PFSK-1 (cell line): Measurements from ENCODE around the gene ABCG1.

ENCODE experiments used
- FOXP2 ChIP-seq: optimal IDR thresholded peaks from 2 replicates; pipeline ENCODE3; 2011; ENCODE audit warnings: borderline replicate concordance, control low read depth, inconsistent platforms; ENCODE audit not compliant: insufficient read depth; ENCODE audit errors: extremely low read length, extremely low read depth
- POLR2AphosphoS5 ChIP-seq: IDR thresholded peaks from 2 replicates; pipeline ENCODE4 v1.6.1; 2012; ENCODE audit warnings: low read depth, mild to moderate bottlenecking, control low read depth, low read length, moderate library complexity
- REST ChIP-seq, 2 experiments: IDR thresholded peaks; 2 replicates each; pipeline versions ENCODE4 v1.6.1 to v1.8.0; 2011 to 2012; ENCODE audit warnings: low read depth in 2 of 2, low read length in 2 of 2, control low read depth in 1 of 2, inconsistent platforms in 1 of 2, mild to moderate bottlenecking in 1 of 2, moderate library complexity in 1 of 2; ENCODE audit not compliant: insufficient read depth in 1 of 2
- SIN3A ChIP-seq: IDR thresholded peaks from 2 replicates; pipeline ENCODE4 v1.6.1; 2012; ENCODE audit warnings: mild to moderate bottlenecking, low read length, moderate library complexity, borderline replicate concordance; ENCODE audit not compliant: insufficient read depth
- TAF1 ChIP-seq: IDR thresholded peaks from 2 replicates; pipeline ENCODE4 v1.6.1; 2012; ENCODE audit warnings: low read length, control low read depth, borderline replicate concordance; ENCODE audit not compliant: insufficient read depth

ABCG1 gene

DNA sequence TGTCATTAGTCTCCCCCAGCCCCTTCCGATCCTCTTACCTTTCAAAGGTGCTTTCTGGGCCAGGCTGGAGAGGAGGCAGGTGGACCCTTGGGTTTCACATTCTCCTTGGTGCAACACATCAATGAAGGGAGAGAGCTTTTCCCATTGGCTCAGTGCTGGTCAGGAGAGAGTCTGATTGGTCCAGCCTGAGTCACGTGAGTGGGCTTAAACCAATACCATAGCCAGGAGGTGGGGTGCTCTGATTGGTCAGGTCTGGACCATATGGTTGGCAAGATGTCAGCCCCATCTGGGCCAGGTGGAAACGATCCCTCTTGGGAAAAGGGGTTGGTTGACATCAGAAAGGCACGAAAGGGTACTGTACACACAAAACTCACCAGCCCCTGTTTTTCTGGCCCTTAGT, 44.8 kb upstream of the ABCG1 start:
- no peak for TF ChIP-seq REST (IDR thresholded peaks at IDR 0.05; ENCODE audit: insufficient read depth in 1 of 2, low read depth in 2 of 2, low read length in 2 of 2)
- no peak for TF ChIP-seq FOXP2
- no peak for TF ChIP-seq TAF1
- TF ChIP-seq POLR2AphosphoS5 = no peak
- no peak for TF ChIP-seq SIN3A

DNA sequence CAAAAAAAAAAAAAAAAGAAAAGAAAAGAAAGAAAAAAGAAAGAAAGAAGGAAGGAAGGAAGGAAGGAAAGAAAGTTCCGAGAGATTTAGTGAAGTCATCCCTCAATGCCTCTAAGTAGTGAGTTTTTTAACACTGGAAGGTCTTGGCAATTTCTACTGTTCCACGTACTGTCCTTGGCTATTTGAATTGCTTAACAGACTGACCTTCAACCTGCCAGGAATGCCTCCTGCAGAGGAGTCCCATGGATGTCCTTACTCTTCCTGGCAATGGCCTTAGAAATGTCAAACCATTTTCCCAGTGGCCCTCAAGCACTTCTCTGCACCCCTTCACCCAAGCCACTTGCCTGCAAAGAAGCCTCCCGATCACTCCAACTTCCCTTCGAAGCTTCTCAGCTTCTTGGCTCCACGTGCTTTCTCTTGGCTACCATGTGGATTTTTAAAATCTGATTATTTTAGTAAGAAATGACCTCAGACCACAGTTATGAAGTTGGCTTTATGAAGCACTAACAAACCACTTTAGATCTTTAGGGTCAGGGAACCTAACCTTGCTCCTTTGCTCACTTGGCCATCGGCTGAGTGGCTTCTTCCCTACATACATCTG, 43.7 kb upstream of the ABCG1 start:
- no peak for TF ChIP-seq REST (IDR thresholded peaks at IDR 0.05; ENCODE audit: insufficient read depth in 1 of 2, low read depth in 2 of 2, low read length in 2 of 2)
- TF ChIP-seq FOXP2 = no peak
- TF ChIP-seq POLR2AphosphoS5 = no peak
- no peak for TF ChIP-seq SIN3A
- TF ChIP-seq TAF1 = no peak

GRCh38 chr21:42176859-42177258, 42.1 kb upstream of the ABCG1 start:
- no peak for TF ChIP-seq REST (IDR thresholded peaks at IDR 0.05; ENCODE audit: insufficient read depth in 1 of 2, low read depth in 2 of 2, low read length in 2 of 2)
- no peak for TF ChIP-seq POLR2AphosphoS5
- no peak for TF ChIP-seq FOXP2
- TF ChIP-seq TAF1 = no peak
- TF ChIP-seq SIN3A = no peak

GRCh38 chr21:42179316-42179715, 39.6 kb upstream of the ABCG1 start:
- no peak for TF ChIP-seq POLR2AphosphoS5

DNA sequence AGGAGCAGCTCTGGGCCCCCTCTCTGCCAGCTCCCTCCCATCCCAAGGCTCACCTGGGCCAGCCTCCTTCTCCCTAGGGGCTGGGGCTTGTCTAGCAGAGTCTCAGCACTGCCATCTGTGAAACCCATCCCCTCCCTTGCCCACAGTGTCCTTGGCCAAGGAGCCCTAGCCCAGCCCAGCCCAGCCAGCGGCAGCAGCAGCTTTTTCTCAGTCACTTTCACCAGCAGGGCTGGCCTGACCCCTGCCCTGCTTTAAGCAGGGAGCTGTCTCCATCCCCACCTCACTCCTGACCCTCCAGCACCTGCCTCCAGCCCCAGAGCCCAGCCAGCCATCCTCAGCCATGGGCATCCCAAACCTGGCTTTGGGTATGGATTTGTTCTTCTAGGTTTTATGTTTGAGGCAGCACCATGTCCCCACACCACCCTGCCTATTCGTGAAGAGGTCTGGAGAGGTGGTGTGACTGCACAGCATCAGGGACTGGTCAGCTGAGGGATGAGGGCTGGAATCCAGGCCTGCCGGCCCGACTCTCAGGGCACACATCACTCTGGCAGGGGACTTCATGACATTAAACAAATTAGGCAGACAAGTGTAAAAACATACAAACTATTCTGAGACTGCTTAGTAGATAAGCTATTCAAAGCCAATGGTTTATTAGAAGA, 36.1 kb upstream of the ABCG1 start:
- no peak for TF ChIP-seq POLR2AphosphoS5
- TF ChIP-seq FOXP2 = no peak

DNA sequence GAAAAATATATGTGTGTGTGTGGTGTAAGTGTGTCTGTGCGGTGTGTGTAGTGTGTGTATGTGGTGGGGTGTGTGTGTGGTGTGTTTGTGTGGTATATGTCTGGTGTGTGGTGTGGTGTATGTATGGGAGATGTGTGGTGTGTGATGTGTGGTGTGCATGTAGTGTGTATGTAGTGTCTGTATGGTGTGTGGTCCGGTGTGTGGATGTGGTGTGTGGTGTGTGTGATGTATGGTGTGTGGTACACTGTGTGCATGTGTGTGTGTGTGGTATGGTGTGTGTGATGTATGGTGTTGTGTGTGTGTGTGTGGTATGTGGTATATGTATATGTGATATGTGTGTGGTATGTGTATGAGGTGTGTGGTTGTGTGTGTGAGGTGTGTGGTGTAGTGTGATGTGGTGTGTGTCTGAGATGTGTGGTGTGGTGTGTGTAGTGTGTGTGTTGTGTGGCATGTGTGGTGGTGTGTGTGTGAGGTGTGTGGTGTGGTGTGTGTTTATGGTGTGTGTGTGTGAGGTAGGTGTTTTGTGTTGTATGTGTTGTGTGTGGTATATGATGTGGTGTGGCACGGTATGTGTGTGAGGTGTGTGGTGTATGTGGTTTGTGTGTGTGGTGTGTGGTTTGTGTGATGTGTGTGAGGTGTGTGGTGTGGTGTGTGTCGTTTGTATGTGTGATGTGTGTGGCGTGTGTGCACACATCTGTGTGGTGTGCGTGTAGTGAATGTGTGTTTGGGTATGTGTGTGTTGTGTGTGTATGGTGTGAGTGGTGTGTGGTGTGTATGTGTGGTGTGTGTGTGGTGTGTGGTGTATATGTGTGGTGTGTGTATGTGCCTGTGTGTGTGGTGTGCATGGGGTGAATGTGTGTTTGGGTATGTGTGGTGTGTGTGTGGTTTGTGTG, 35.3 kb upstream of the ABCG1 start:
- TF ChIP-seq POLR2AphosphoS5 (no peak), SIN3A (no peak), REST (IDR thresholded peaks at IDR 0.05; ENCODE audit: insufficient read depth in 1 of 2, low read depth in 2 of 2, low read length in 2 of 2) (no peak), TAF1 (no peak), FOXP2 (no peak)
